Occipital lobe (tissue), 2 donors: ENCODE measurements around the gene OTOS. TPM values are rescaled to one million over a fixed set of nuclear protein-coding genes. Genes with fewer than 3 reads are reported as not detected.

ENCODE experiments used
- DNase-seq: peaks from one replicate; lab custom pipeline; 2025; lab: John Stamatoyannopoulos, UW
- total RNA-seq: library from RNA; depleted of rRNA; stranded (reverse); fragments of >200 nt; gene quantifications from one replicate; pipeline ENCODE4 v1.2.3, GENCODE V29; 2014

Gene OTOS
- total RNA-seq, 1 donor from 2014 or later: 0.94 TPM

DNA sequence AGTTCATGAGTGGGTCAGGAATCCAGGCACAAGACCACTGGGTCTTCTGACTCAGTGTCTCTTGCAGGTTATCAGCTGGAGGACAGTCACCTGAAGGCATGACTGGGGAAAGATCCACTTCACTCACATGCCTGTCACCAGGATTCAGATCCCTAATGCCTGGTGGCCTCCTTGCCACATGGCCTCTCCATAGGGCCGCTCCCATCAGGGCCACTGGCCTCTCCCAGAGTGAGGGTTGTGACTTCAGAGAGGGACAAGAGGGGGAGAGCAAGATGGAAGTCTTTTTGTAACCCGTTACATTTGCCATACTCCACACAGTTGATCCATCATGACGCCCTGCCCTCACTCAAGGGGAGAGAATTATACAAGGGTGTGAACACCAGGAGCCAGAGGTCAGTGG lies 13.0 kb upstream of the OTOS start:
- DNase-seq: no peak

DNA sequence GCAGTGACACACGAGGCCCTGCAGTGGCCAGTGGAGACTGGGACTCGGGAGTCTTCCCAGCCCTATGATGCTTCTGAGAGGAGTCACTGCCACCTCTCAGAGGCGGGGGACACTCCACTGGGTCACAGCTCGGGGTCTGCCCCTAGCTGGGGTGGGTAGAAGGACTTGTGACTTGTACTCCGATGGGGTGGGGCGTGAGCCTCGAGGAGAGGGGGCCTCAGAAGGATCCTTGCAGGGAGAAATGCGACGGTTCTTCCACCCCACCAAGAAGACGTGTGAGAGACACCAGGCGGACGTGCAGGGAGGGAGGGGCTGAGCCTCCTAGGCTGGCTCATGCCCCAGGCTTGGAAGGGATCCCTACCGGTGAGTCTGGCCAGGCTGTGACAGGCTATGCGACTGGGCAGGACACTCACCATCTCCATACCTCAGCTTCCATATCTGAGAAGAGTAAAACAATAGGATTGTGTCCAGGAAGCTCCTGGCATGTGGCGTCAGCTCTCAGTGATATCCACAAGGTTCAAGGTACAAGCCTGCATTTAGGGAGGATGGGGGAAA lies 11.1 kb upstream of the OTOS start:
- no peak for DNase-seq

DNA sequence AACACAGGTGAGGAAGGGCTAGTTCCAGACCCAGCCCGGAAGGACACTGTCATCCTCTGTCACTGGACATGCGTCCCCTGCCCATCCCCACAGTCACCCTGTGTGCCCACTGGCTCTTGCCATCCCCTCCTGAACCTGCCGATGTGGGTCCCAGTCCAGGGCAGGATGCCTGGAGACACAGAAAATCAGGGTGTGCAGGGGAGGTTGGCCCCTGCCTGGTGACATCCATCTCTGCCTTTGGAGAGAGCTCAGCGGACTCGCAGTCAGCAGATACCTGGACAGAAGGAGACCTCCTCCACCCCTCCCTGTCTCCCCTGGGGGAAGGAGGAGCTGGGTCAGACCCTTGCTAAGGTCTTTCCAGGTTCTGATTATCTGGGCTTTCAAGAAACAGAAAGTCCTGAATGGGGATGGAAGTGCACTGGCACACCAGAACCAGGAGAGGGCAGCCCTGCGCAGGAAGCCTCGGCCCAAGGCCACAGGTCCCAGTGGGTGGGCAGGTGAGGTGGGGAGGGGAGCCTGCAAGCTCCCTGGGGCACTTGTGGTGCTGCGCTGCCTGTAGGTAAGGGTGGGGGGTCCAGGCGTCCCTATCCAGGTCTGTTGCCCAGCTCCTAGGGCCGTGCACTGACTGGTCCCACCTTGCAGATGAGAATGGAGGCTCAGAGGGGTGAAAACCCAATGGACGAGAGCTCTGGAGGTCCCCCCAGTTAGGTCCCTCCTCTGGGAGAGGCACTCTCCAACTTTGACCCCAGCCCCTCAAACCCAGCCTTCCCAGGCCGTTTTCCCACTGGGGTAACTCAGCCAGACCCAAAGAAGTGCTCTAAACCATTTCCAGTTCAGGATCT lies 9.7 kb upstream of the OTOS start:
- peak; percentile 19 for DNase-seq

DNA sequence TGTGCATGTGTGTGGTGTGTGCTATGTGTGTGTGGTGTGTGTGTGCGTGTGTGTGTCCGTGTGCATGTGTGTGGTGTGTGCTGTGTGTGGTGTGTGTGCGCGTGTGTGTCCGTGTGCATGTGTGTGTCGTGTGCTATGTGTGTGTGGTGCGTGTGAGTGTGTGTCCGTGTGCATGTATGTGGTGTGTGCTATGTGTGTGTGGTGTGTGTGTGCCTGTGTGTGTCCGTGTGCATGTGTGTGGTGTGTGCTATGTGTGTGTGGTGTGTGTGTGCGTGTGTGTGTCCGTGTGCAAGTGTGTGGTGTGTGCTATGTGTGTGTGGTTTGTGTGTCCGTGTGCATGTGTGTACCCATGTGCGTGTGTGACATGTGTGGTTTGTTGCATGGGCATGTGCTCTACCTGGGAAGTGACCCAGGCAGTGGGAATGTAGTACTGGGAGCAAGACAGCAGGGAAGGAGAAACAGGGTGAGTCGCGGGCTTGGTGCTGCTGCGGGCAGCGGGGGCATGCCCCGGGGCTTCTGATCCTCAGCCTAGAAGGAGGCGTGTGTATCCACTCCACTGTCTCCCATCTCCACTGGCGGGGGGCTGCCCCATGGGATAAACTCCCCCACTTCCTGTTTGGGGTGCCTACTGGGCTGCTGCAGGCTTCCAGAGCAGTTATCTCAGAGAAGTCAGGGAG lies 7.6 kb upstream of the OTOS start:
- no peak for DNase-seq

DNA sequence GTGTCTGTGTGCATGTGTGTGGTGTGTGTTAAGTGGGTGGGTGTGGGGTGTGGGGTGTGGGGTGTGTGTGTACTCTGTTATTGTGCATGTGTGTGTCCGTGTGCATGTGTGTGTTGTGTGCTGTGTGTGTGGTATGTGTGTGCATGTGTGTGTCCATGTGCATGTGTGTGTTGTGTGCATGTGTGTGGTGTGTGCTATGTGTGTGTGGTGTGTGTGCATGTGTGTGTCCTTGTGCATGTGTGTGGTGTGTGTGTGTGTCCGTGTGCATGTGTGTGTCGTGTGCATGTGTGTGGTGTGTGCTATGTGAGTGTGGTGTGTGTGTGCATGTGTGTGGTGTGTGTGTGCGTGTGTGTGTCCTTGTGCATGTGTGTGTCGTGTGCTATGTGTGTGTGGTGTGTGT lies 6.9 kb upstream of the OTOS start:
- no peak for DNase-seq

DNA sequence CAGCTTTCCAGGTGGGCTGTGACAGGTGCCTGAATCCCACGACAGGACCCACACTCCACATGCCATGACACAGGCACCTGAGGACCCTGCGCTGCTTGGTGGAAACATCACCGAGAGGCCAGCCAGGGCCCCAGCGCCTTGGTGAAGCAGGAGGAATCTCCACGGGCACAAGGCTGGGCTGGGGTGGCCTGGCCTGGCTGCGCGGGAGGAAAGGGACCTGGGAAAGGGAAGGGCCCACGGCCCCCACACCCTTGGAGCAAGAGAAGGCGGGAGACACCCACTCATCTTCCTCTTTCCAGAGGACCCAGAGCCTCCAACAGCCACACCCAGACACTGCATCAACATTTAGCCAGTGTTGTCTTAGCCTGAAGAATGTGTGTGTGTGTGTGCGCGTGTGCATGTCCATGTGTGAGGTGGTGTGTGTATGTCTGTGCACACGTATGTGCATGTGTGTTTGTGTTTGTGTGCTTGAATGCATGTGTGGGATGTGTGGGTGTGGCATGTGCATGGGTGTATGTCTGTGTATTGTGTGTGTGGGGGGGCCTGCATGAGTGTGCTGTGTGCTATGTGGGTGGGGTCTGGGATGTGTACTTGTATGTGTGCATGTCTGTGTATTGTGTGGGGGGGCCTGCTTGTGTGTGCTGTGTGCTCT lies 6.3 kb upstream of the OTOS start:
- no peak for DNase-seq

DNA sequence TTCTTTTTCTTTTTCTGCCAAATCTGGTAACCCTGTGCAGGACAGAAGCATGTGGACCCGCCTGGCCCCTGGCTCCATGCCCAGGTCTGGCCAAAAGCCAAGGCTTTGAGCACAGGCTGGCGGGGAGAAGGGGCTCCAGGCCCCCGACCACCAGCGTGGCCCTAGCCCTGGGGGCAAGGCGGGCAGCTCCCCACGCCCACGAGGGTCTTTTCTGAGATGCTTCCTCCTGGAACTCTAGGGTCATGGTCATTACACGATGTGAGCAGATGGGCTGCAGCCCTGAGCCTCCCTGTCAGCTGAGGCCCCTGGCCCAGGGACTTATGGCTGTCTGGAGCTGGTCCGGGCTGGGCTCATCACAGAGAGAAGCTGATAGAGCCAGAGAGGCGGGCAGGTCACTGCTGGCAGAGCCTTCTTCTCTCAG lies 5.7 kb upstream of the OTOS start:
- no peak for DNase-seq

DNA sequence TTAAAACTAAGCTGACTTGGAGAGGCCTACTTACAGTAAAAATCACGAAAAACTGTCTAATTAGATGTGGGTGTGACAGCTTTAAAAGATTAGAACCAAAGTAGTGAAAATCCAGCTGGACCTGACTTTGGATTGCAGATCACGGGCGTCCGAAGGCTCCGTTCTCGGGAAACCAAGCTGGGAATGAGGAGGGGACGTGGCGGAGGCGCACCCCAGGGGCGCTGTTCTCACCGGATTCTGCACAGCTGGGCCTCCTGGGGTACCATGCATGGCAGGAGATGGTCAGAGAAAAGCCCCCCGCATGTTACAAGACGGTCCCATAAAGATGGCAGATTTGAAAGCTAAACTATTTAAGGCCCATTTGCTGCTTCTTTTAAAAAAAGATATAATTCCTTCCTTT lies 5.0 kb upstream of the OTOS start:
- DNase-seq: no peak

DNA sequence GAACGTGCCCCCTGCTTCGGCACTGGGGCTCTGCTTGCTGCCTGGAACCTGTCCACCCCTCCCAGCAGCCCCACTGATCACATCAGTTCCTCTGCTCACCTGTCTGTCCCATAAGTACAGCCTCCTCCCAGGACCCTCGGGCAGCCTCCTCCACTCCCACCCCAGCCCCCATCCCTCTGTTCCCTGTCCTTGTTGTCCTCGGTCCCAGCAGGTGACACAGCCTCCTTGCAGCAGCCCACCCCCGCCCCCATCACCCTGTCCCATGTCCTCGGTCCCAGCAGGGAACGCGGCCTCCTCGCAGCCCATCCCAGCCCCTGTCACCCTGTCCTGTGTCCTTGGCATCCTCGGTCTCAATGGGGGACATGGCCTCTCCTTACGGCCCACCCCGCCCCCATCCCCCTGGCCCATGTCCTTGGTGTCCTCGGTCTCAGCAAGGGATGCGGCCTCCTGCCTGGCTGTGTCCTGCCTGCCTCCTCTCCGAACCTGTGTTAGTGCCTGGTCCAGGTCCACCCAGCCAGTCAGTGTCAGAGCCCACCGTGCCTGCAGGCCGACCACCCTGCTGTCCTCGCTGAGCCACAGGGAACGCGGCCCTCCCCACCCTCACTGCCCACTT lies 4.3 kb upstream of the OTOS start:
- no peak for DNase-seq

DNA sequence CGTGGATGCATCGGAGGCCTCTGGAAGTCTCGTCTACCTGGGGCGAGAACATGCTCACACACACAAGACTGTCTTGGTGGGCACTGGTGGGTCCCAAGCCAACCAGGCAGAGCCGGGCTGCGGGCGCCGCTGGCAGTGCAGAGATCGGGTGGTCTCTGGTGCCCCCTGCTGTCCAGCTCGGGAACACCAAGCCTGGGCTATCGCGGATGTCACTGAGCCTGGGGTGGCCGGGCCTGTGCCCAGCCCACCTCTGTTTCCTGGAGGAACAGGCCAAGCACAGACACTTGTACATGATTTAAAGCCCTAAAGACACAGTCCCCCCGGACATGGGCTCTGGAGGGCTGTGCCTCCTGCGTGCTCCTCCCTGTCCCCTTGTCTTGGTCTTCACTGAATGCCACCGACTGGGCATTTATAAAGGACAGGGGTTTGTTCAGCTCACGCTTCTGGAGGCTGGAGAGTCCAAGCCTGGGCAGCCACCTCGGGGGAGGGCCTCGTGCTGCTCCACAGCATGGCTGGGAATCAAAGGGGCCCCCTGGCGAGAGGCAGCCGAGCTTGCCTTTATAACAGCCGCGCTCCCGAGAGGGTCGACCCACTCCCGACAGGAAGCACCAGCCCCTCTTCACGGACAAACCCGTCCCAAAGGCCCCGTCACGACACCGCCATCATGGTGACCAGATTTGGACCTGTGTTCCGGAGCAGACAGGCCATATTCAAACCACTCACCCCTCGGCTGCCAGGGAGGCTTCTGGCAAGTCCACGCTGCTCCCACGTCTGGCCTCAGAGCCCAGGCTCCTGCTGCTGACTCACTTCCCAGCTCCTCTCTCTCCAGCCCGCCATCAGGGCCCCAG lies 3.6 kb upstream of the OTOS start:
- DNase-seq: peak; percentile 27

DNA sequence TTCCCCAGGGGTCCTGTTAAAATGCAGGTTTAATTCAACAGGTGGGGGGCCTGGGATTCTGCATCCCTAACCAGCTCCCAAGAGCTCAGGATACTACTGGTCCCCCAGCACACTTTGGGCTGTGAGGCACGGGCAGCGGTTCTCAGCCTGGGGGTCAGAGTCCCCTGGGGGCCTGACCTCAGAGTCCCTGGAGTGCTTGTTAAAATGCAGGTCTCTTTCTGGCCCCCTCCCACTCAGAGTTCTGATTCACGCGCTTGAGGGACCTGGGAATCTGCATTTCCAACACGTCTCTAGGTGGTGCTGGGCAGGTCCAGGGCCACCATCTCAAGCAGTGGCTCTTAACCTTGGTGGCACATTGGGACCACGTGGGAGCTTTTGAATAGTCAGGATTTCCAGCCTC lies 2.8 kb upstream of the OTOS start:
- DNase-seq: no peak

DNA sequence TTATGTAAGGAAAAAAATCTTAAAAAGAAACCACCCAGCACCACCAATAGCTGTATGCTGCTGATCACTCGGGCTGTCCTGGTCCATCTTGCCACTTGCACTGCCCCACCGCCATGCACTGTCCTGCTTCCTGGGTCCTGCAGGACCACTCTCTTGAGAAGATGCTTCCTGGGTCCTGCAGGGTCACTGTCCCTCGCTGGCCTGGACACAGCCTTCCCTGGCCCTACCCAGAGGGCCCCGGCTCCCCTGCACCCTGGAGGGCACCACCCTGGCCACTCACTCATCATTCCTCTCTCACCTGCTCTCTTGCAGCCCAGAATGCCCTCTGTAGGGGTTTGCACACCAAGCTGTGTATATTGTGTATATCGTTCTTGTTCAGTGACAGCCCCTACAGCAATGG lies 2.4 kb upstream of the OTOS start:
- no peak for DNase-seq

DNA sequence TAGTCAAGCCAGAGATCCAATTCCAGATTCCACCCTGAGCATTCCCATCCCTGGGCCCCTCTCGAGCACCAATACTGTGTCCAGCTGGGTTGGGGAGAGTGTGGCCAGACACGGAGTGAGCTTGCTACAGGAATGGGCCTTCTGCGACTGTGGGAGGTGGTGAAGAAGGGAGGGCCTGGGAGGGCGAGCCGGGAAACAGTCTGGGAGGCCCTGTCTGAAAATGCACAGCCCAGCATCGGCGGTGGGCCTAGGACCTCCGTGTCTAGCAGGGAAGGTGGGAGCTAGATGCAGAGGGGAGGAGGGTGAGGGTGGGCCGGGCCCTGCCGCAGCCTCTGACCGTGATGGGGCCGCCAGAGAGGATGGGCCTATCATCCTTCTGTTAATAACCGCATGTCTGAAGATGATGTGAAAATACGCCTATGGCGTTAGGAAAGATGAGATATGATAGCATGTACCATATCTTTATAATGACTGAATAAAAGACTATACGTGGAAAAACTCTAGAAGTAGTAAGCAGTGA lies 1.9 kb upstream of the OTOS start:
- DNase-seq: no peak

DNA sequence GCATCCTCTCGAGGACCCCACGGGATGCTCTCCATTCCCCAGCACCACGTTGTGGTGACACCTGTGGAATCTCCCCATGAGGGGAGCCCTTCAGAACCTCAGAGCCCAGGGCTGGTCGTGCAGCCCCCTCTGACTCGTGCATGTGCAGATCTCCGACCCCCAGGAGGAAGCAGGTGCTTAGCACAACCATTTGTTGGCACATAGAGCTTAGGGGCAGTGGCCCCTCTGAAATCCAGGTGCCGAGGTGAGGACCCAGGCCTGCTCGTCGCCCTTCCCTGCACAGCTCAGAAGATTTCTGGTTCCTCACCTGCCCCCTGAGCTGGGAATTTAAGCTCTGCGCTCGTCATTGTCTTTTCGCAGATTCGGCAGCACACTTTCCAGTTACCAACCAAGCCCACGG lies 1.3 kb upstream of the OTOS start:
- DNase-seq: no peak

DNA sequence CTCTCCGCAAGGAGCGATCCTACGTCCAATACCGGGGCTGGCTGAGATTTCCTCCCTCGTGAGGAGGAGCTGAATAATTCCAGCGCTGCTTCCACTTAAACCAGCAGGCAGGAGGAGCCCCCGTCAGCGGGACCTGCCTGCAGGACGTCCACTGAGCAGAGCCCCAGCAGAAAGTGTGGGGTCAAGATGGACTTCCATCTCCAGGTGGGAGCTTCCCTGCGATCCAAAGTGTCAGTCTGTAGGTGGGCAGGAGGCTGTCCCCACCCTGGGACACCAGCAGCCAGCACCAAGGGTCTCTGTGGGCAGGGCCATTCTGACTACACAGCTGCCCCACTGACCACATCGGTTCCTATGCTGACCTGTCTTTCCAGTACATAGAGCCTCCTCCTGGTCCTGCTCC lies 462 bp upstream of the OTOS start:
- no peak for DNase-seq

DNA sequence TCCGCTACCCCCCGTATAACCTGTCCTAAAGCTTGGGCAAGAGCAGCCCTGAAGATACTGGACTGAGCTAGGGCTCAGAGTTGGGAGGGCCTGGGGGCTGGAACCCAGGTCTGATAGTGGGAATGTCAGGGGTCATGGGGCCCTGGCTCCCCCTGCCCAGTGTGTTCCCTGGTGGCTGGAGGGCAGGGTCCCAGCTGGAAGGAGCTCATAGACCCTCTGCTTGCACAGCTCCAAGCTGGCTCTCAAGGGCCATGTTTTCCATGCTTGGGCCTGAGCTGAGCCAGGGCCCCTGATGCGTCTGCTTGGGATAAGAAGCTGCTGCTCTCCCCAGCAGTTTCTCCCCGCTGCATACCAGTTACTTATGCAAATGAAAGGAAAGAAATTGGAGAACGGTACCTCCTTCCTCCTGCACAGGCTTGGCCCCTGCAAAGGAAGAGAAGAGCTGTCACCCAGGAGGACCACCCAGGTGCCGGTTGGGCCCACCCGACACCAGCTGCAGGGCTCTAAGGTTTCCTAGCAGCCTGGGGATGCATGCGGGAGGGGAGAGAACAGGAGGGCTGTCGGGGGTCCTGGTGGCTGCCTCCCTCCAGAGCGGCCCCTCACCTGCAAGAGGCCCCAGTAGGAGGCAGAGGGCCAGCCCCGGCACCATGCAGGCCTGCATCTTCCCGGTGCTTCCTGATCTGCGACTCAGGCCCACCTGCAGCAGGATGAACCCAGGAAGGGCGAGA lies 628 bp downstream of the OTOS start:
- DNase-seq: no peak

DNA sequence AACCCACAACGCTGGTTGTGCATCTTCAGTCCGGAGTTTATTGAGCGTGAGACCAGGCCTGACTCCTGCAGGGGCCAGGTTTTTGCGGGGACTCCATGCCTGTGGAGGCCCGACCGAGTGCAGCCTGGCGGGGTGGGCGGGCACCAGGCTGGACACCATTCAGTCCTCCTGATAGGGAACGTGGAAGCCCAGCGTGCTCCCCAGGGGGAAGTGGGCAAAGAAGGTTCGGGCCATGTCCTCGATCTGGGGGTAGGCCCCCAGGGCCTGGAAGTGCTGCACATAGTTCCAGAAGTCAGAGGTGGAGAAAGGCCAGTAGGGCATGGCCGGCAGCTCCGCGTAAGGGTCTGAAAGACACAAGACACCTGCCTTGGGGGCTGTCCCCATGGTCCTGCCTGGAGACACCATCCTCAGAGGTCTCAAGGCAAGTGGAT lies 1.4 kb downstream of the OTOS start:
- DNase-seq: no peak

DNA sequence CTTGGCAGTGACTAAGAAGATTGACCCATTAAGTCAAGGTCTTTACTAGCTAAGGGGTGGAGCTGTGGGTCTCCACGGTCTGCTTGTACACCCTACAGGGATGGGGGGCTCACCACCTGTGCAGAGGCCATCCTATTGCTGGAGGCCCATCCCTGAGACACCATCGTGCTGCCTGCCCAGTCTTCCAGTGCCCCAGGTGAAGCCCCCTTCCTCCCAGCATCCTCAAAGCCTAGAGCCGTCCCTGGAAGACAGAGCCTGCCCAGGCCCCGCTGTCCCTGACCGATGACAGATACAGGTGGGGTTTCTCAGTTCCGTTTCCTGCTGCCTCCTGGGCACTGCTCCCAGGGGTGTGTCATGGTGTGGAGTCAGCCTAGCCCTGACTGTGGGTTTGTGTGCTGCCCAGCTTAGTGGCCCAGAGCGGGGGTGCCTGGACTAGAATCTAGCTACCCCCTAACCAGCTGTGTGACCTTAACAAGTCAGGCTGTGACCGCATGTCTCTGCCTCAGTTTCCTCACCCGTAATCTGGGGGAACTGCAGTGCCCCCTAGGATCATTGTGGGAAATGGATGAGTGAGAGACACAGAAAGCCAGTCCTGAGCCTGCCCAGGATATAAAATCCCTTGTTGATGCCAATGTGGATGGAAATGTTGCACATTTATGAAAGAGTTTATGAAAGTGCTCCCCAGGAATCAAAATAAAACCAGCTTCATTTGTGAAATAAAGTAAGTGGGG lies 2.0 kb downstream of the OTOS start:
- no peak for DNase-seq

DNA sequence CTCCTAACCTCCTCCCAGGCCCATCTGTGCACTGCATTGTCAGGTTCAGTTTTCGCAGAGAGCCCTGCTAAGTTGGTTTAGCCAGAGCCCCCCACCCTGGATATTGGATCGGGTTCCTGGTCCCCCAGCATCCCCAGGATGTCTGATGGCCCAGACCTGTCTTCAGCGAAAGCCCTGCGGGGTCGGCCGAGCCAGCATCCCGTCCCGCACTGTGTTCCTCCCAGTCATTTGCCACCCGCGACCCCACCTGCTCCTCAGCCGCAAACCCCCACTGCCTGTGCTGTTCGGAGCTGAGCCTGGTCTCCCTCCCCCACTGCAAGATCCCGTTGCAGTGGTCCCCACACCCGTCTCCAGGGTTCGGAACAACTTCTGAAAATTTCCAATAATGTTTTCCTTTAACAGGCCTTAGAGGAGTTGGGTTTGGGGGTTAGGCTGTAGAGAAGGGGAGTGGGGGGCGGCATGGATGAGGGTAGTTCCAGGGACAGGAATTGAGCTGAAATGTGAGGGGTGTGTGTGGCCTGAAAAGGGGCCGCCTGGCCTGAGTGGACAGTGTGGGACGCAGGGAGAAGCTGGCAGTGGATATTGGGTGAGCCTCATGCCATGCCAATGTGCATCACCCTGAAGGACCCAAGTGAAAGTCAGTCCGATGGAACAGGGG lies 2.7 kb downstream of the OTOS start:
- no peak for DNase-seq
